ENCODE data around the gene SLC2A4. TPM values are rescaled to one million over a fixed set of nuclear protein-coding genes. Genes with fewer than 3 reads are reported as not detected.

The SLC2A4 gene
- polyA plus RNA-seq, 3 donors: not detected

DNA sequence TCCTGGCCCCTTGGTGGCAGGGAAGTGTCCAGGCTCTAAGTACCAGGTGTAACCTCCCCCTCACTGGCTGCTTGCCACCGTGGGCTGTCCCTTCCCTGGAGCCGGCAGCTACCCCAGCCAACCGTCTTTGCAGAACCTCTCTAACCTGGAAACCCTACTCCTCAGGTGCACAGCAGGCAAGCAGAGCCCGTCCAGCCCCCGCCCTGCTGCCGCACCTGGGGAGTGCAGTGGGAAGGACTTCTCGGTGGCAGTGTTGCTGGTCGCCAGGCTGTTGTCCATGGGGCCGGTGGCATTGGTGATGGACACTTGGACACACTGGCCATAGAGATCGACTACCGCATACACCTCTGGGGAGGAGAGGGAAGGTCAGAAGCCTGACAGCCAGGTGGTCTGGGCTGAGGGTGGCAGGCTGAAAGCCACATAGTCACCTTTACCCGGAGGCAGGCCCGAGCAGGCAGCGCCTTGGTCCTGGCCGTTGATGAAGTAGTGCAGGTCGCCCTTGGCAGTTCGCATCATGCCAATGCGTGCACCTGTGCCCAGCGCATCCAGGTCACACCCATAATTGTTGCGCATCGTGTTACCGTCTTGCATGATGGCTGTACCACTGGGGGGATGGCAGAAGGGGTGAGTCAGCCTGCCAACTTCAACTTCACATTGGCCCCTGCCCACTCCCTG is 41.1 kb downstream of the SLC2A4 start:
- 96% methylated on average over 16 of the region's 22 CpGs for whole genome bisulfite sequencing (ENCODE audit: insufficient coverage)
- intact Hi-C loops (cut with micrococcal nuclease): loop anchor here in 1 of 2 donors (10.0 kb wide), 1 partner anchor 252 kb away; the partner anchor contains the start of gene CD68

DNA sequence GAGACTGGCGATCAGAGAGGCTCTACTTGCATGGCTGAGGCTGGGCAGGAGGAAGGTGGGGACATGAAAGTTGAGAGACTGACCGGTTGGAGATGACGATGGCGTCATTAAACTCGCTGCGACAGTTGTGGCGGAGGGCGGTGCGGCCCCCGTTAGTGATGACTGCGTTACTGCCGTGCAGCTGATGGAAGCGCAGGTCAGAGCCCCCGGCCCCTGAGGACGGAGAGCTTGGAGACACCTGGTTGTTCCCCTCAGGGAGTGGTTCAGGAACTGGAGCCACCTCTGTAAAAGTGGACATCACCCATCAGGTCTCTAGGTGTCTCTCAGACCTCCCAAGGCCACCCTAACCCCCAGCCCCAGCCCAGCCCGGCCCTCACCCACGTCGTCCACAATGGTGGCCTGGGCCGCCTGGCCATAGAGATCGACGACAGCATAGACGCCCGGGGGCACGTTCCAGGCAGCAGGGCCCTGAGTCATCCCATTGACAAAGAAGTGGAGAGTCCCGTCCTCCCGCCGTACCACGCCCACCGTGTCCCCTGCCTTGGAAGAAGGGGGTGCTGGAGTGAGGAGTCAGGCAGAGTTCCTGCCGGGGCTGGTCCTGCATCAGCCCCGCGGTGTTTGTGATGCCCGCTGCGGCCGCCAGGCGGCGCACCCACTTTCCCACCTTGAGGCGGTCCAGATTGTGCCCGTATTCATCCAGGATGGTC is 42.4 kb downstream of the SLC2A4 start:
- peaks cover 62 to 74% of the 10 kb centered on the region in 2 donors for H3K36me3 ChIP-seq (replicated peaks in 1 of 2; ENCODE audit: control insufficient read depth in 1 of 2, insufficient read depth in 2 of 2, low read length in 2 of 2)
- DNase-seq: peak in 2 of 3 donors; percentile 43 to 52
- WGBS (ENCODE audit: insufficient coverage): 89% methylated on average over 28 of the region's 39 CpGs
- no peak overlapping the region for H3K4me3 Mint-ChIP-seq
- TF ChIP-seq, protein P1, sequence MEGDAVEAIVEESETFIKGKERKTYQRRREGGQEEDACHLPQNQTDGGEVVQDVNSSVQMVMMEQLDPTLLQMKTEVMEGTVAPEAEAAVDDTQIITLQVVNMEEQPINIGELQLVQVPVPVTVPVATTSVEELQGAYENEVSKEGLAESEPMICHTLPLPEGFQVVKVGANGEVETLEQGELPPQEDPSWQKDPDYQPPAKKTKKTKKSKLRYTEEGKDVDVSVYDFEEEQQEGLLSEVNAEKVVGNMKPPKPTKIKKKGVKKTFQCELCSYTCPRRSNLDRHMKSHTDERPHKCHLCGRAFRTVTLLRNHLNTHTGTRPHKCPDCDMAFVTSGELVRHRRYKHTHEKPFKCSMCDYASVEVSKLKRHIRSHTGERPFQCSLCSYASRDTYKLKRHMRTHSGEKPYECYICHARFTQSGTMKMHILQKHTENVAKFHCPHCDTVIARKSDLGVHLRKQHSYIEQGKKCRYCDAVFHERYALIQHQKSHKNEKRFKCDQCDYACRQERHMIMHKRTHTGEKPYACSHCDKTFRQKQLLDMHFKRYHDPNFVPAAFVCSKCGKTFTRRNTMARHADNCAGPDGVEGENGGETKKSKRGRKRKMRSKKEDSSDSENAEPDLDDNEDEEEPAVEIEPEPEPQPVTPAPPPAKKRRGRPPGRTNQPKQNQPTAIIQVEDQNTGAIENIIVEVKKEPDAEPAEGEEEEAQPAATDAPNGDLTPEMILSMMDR (IDR thresholded peaks at IDR 0.05): peak; percentile 96
- no peak overlapping the region for H3K9ac ChIP-seq (ENCODE audit: insufficient read depth, low read length, poor library complexity, severe bottlenecking)
- peaks cover 12 to 13% of the 10 kb centered on the region in 2 donors for H3K4me1 ChIP-seq (ENCODE audit: control insufficient read depth in 1 of 2, insufficient read depth in 2 of 2, low read length in 2 of 2)
- no peaks in the 10 kb centered on the region for H3K27me3 ChIP-seq (ENCODE audit: control insufficient read depth in 2 of 2, insufficient read depth in 2 of 2, low read length in 2 of 2)
- H3K4me1 Mint-ChIP-seq: peaks cover 11% of the 10 kb centered on the region
- H3K9me3 ChIP-seq (replicated peaks in 1 of 2; ENCODE audit: control insufficient read depth in 1 of 2, insufficient read depth in 1 of 2, low read length in 2 of 2): no peaks in the 10 kb centered on the region
- peaks cover 18% of the 10 kb centered on the region for H3K79me2 ChIP-seq (ENCODE audit: insufficient read depth, low read length)
- H3K27me3 Mint-ChIP-seq (ENCODE audit: low read depth in 3 of 3): peaks cover 0 to 2% (median 0%) of the 10 kb centered on the region in 3 donors
- peaks cover 49 to 82% of the 10 kb centered on the region in 2 donors for H3K36me3 Mint-ChIP-seq
- intact Hi-C loops (cut with micrococcal nuclease): loop anchor here in 1 of 2 donors (10.0 kb wide), 1 partner anchor 251 kb away; the partner anchor contains the start of gene CD68
- H3K4me2 ChIP-seq (replicated peaks; ENCODE audit: extremely low read depth, low read length, poor library complexity, severe bottlenecking): no peak overlapping the region
- H3K27ac Mint-ChIP-seq: no peak overlapping the region
- H2AFZ ChIP-seq (ENCODE audit: insufficient read depth, low read depth, low read length, poor library complexity, severe bottlenecking): no peak overlapping the region
- H3K27ac ChIP-seq (ENCODE audit: low read depth in 1 of 2, low read length in 2 of 2): no peak overlapping the region
- H3K4me3 ChIP-seq (replicated peaks in 1 of 3; ENCODE audit: low read depth in 2 of 3, low read length in 3 of 3): no peak overlapping the region
- peaks cover 7% of the 10 kb centered on the region for H4K20me1 ChIP-seq (ENCODE audit: insufficient read depth, low read length)
- no peaks in the 10 kb centered on the region for H3K9me3 Mint-ChIP-seq

More for the DNA sequence above, 41.1 kb downstream of the SLC2A4 start:
- Mint-ChIP-seq H3K36me3 (peaks cover 58 to 95% of the 10 kb centered on the region in 2 donors), H3K9me3 (no peaks in the 10 kb centered on the region), H3K4me1 (no peaks in the 10 kb centered on the region), H3K27ac (no peak overlapping the region), H3K4me3 (no peak overlapping the region), H3K27me3 (ENCODE audit: low read depth in 3 of 3) (no peaks in the 10 kb centered on the region)
- DNase-seq: no peak
- Histone ChIP-seq H3K4me1 (ENCODE audit: control insufficient read depth in 1 of 2, insufficient read depth in 2 of 2, low read length in 2 of 2) (peaks cover under 1 to 1% of the 10 kb centered on the region in 2 donors), H3K36me3 (replicated peaks in 1 of 2; ENCODE audit: control insufficient read depth in 1 of 2, insufficient read depth in 2 of 2, low read length in 2 of 2) (peaks cover 75 to 86% of the 10 kb centered on the region in 2 donors), H3K4me2 (replicated peaks; ENCODE audit: extremely low read depth, low read length, poor library complexity, severe bottlenecking) (no peak overlapping the region), H3K4me3 (replicated peaks in 1 of 3; ENCODE audit: low read depth in 2 of 3, low read length in 3 of 3) (no peak overlapping the region), H3K79me2 (ENCODE audit: insufficient read depth, low read length) (peaks cover 7% of the 10 kb centered on the region), H4K20me1 (ENCODE audit: insufficient read depth, low read length) (peaks cover 7% of the 10 kb centered on the region), H3K9ac (ENCODE audit: insufficient read depth, low read length, poor library complexity, severe bottlenecking) (no peak overlapping the region), H3K9me3 (replicated peaks in 1 of 2; ENCODE audit: control insufficient read depth in 1 of 2, insufficient read depth in 1 of 2, low read length in 2 of 2) (no peaks in the 10 kb centered on the region), H3K27ac (ENCODE audit: low read depth in 1 of 2, low read length in 2 of 2) (no peak overlapping the region), H2AFZ (ENCODE audit: insufficient read depth, low read depth, low read length, poor library complexity, severe bottlenecking) (no peak overlapping the region), H3K27me3 (ENCODE audit: control insufficient read depth in 2 of 2, insufficient read depth in 2 of 2, low read length in 2 of 2) (no peaks in the 10 kb centered on the region)
- TF ChIP-seq, protein P1 (IDR thresholded peaks at IDR 0.05): no peak
